Stimulated activated effector memory CD8-positive, alpha-beta T cell treated with anti-CD3 and anti-CD28 coated beads, Interleukin-12 subunit alpha, Interleukin-12 subunit beta, amount 100 ng/mL, for 72 hours (primary cell): ENCODE results near the gene ZNF532.
A peak's percentile ranks its signal among the peaks of the same experiment; 100 is the strongest.
"Not testable (repeated sequence)": the region's sequence is repeated elsewhere in the genome, so short reads cannot be mapped to it uniquely, and the experiment has no call there.

Experiments used
- ATAC-seq: fragments of 150-1000 bp; cut with Tn5 transposase; 2 replicates; pipeline ENCODE4 v1.10.0; 2021
- DNase-seq, 2 donors: peaks; one replicate each; pipeline ENCODE4 v3.0.0; 2021 to 2022; ENCODE audit warnings: low spot score in 2 of 2
- H3K27ac Mint-ChIP-seq: one replicate; pipeline ENCODE4 v1.8.0; 2022; ENCODE audit warnings: mild to moderate bottlenecking, mixed read lengths
- H3K36me3 Mint-ChIP-seq: one replicate; pipeline ENCODE4 v1.8.0; 2022; ENCODE audit warnings: mild to moderate bottlenecking, mixed read lengths
- H3K4me1 Mint-ChIP-seq: one replicate; pipeline ENCODE4 v1.8.0; 2022; ENCODE audit warnings: mixed read lengths
- H3K4me3 Mint-ChIP-seq: one replicate; pipeline ENCODE4 v1.8.0; 2022; ENCODE audit warnings: mild to moderate bottlenecking, mixed read lengths
- H3K9me3 Mint-ChIP-seq: one replicate; pipeline ENCODE4 v1.8.0; 2022; ENCODE audit warnings: mixed read lengths

The ZNF532 gene

GRCh38 chr18:59021500-59021899 lies 156.8 kb downstream of the ZNF532 start:
- Mint-ChIP-seq H3K27ac (no peak overlapping the region), H3K9me3 (peaks cover 6% of the 10 kb centered on the region), H3K36me3 (no peaks in the 10 kb centered on the region), H3K4me1 (no peaks in the 10 kb centered on the region), H3K4me3 (no peak overlapping the region)
- DNase-seq (no peak), ATAC-seq (peak; percentile 65)

- H3K36me3 Mint-ChIP-seq, result no peaks in the 10 kb centered on the region
- no peak overlapping the region for H3K4me3 Mint-ChIP-seq
- peaks cover 3% of the 10 kb centered on the region for H3K9me3 Mint-ChIP-seq
- no peak overlapping the region for H3K27ac Mint-ChIP-seq
- no peak for ATAC-seq
- no peak for DNase-seq
- H3K4me1 Mint-ChIP-seq, result no peaks in the 10 kb centered on the region
Observed at GRCh38 chr18:59022167-59022945, 157.7 kb downstream of the ZNF532 start.

- ATAC-seq, result no peak
- no peak for DNase-seq
- Mint-ChIP-seq H3K4me3 (no peak overlapping the region), H3K27ac (no peak overlapping the region), H3K36me3 (no peaks in the 10 kb centered on the region), H3K9me3 (no peaks in the 10 kb centered on the region), H3K4me1 (no peaks in the 10 kb centered on the region)
Observed at GRCh38 chr18:59024829-59025228, 160.2 kb downstream of the ZNF532 start.

- not testable (repeated sequence) for DNase-seq, H3K27ac Mint-ChIP-seq, H3K9me3 Mint-ChIP-seq, H3K36me3 Mint-ChIP-seq, H3K4me3 Mint-ChIP-seq, H3K4me1 Mint-ChIP-seq, ATAC-seq
Observed at GRCh38 chr18:59025532-59025931, 160.9 kb downstream of the ZNF532 start.

- Mint-ChIP-seq H3K36me3 (no peaks in the 10 kb centered on the region), H3K4me1 (no peaks in the 10 kb centered on the region), H3K4me3 (no peak overlapping the region), H3K27ac (no peak overlapping the region), H3K9me3 (no peaks in the 10 kb centered on the region)
- ATAC-seq (no peak), DNase-seq (no peak)
Observed at GRCh38 chr18:59026364-59026763, 161.7 kb downstream of the ZNF532 start.

- ATAC-seq, result no peak
- Mint-ChIP-seq H3K27ac (no peak overlapping the region), H3K4me1 (no peaks in the 10 kb centered on the region), H3K4me3 (no peak overlapping the region), H3K36me3 (no peaks in the 10 kb centered on the region), H3K9me3 (no peaks in the 10 kb centered on the region)
- no peak for DNase-seq
Observed at GRCh38 chr18:59026831-59027410, 162.2 kb downstream of the ZNF532 start.

GRCh38 chr18:59029663-59030429 lies 165.2 kb downstream of the ZNF532 start:
- DNase-seq, result no peak
- no peak overlapping the region for H3K27ac Mint-ChIP-seq
- H3K4me3 Mint-ChIP-seq, result no peak overlapping the region
- no peaks in the 10 kb centered on the region for H3K36me3 Mint-ChIP-seq
- H3K4me1 Mint-ChIP-seq, result no peaks in the 10 kb centered on the region
- ATAC-seq, result no peak
- H3K9me3 Mint-ChIP-seq, result no peaks in the 10 kb centered on the region

GRCh38 chr18:59032308-59032707 lies 167.6 kb downstream of the ZNF532 start:
- ATAC-seq (no peak), DNase-seq (no peak)
- Mint-ChIP-seq H3K4me3 (no peak overlapping the region), H3K9me3 (no peaks in the 10 kb centered on the region), H3K36me3 (no peaks in the 10 kb centered on the region), H3K27ac (no peak overlapping the region), H3K4me1 (no peaks in the 10 kb centered on the region)

- ATAC-seq, result no peak
- H3K27ac Mint-ChIP-seq, result no peak overlapping the region
- DNase-seq, result no peak
- no peak overlapping the region for H3K4me3 Mint-ChIP-seq
- peaks cover 3% of the 10 kb centered on the region for H3K9me3 Mint-ChIP-seq
- H3K4me1 Mint-ChIP-seq, result peaks cover 8% of the 10 kb centered on the region
- no peaks in the 10 kb centered on the region for H3K36me3 Mint-ChIP-seq
Observed at GRCh38 chr18:59033359-59033758, 168.7 kb downstream of the ZNF532 start.

GRCh38 chr18:59033974-59034373 lies 169.3 kb downstream of the ZNF532 start:
- no peak overlapping the region for H3K4me3 Mint-ChIP-seq
- no peak for ATAC-seq
- H3K9me3 Mint-ChIP-seq, result peaks cover 3% of the 10 kb centered on the region
- no peak for DNase-seq
- H3K4me1 Mint-ChIP-seq, result peaks cover 10% of the 10 kb centered on the region
- no peaks in the 10 kb centered on the region for H3K36me3 Mint-ChIP-seq
- H3K27ac Mint-ChIP-seq, result no peak overlapping the region

GRCh38 chr18:59035591-59035990 lies 170.9 kb downstream of the ZNF532 start:
- no peak for ATAC-seq
- DNase-seq, result no peak
- H3K36me3 Mint-ChIP-seq, result peaks cover 5% of the 10 kb centered on the region
- H3K9me3 Mint-ChIP-seq, result peaks cover 3% of the 10 kb centered on the region
- H3K4me1 Mint-ChIP-seq, result peaks cover 20% of the 10 kb centered on the region
- H3K27ac Mint-ChIP-seq, result no peak overlapping the region
- H3K4me3 Mint-ChIP-seq, result no peak overlapping the region
